Mesothelial cell of epicardium (in vitro differentiated cells): ENCODE measurements around the gene UBR4. TPM values are rescaled to one million over a fixed set of nuclear protein-coding genes. Genes with fewer than 3 reads are reported as not detected.

Source experiments
- DNase-seq, 2 experiments: peaks; one replicate each; pipeline ENCODE4 v3.0.0; 2021; ENCODE audit warnings: low spot score in 2 of 2; ENCODE audit not compliant: unreplicated experiment in 2 of 2
- H3K27ac Mint-ChIP-seq: 2 replicates; pipeline ENCODE4 v1.8.0; 2021; ENCODE audit warnings: mixed read lengths
- H3K27me3 Mint-ChIP-seq: 2 replicates; pipeline ENCODE4 v1.8.0; 2021; ENCODE audit warnings: low read depth, mixed read lengths
- H3K36me3 Mint-ChIP-seq: 2 replicates; pipeline ENCODE4 v1.8.0; 2021; ENCODE audit warnings: mixed read lengths
- H3K4me1 Mint-ChIP-seq: 2 replicates; pipeline ENCODE4 v1.8.0; 2021; ENCODE audit warnings: mixed read lengths
- H3K4me3 Mint-ChIP-seq: 2 replicates; pipeline ENCODE4 v1.8.0; 2021; ENCODE audit warnings: mild to moderate bottlenecking, moderate library complexity, mixed read lengths
- H3K9me3 Mint-ChIP-seq: 2 replicates; pipeline ENCODE4 v1.8.0; 2021; ENCODE audit warnings: mixed read lengths
- CTCF ChIP-seq: fragments of 200-600 bp; sonication (generic); IDR thresholded peaks from one replicate; pipeline ENCODE4 v1.5.0; 2021; ENCODE audit warnings: antibody characterized with exemption; ENCODE audit not compliant: unreplicated experiment
- total RNA-seq: library from RNA; stranded (reverse); gene quantifications from 3 replicates; pipeline ENCODE4 v1.2.1, GENCODE V29; 2021

The UBR4 gene
- total RNA-seq, 1 donor from 2014 or later: 222 TPM

DNA sequence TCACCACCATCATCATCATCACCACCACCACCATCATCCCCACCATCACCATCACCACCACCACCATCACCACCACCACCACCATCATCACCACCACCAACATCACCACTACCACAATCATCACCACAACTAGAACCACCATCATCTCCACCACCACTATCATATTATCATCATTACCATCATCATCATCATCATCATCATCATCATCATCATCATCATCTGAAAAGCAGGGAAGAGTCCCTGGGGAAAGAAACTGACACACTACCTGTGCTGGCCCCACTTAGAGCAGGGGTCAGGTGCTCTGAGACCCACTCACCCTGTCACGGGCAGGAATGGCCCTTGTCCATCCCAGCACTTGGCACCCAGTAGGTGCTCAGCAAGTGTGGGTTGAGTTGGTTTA is 148.7 kb downstream of the UBR4 start:
- DNase-seq: no peak
- Mint-ChIP-seq H3K4me3 (no peak overlapping the region), H3K27ac (peak overlapping the region; percentile 10), H3K4me1 (no peaks in the 10 kb centered on the region), H3K36me3 (peaks cover 3% of the 10 kb centered on the region), H3K9me3 (peaks cover 5% of the 10 kb centered on the region), H3K27me3 (peaks cover 7% of the 10 kb centered on the region)
- no peak for TF ChIP-seq CTCF

- Mint-ChIP-seq H3K4me1 (no peaks in the 10 kb centered on the region), H3K4me3 (no peak overlapping the region), H3K27me3 (peaks cover 18% of the 10 kb centered on the region), H3K36me3 (peaks cover 3% of the 10 kb centered on the region), H3K27ac (no peak overlapping the region), H3K9me3 (peaks cover 5% of the 10 kb centered on the region)
- DNase-seq: no peak
- no peak for TF ChIP-seq CTCF
Observed at GRCh38 chr1:19059773-19060172, 150.3 kb downstream of the UBR4 start.

DNA sequence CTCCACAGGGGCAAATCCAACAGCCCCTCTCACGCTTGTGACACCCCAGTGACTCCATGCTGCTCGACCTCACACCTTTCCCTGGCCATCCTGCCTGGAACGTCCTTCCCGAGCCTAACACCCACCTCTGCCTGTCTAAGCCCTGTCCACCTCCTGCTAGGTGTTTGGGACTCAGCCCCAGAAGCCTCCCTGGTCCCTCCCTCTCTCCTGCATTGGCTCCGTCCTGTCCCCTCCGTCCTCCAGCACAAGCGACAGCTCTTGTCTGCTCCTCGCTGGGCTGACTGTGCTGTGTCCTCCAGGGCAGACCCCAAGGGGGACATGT is 151.6 kb downstream of the UBR4 start:
- Mint-ChIP-seq H3K4me1 (no peaks in the 10 kb centered on the region), H3K9me3 (peaks cover 5% of the 10 kb centered on the region), H3K27me3 (peaks cover 25% of the 10 kb centered on the region), H3K36me3 (peaks cover 3% of the 10 kb centered on the region), H3K4me3 (no peak overlapping the region), H3K27ac (no peak overlapping the region)
- TF ChIP-seq CTCF: no peak
- DNase-seq: no peak

DNA sequence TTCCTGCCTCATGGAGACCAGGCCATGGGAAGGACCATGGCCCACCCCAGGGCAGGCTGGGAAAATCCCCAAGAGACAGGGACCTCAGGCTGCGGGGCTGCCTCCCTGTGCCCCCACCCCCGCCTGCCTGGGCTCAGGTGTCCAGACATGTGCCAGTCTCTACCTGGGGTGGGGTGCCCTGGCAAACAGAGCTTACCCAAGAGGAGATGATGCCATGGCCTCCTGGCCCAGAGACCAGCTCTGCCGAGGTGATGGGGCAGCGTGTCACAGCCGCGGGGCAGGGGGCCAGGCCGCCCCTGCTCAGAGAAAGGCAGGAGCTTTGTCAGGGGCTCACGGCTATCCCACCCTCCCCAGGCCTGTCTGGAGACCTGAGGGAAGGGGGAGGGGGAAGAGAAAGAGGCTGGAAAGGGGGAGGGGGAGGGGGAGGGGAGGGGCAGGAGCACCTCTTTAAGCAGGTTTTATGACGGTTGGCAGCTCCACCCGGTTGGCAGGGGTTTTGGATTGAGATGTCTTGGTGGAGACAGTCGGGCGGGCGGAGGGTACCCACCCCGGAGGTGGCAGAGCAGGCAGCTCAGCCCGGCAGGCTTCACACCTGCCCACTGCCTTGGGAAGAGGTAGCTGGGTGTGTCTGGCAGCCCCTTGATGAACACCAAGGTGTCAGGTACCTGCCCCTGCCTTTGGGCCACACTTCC is 152.1 kb downstream of the UBR4 start:
- Mint-ChIP-seq H3K36me3 (peaks cover 3% of the 10 kb centered on the region), H3K27ac (no peak overlapping the region), H3K27me3 (peaks cover 27% of the 10 kb centered on the region), H3K4me1 (no peaks in the 10 kb centered on the region), H3K9me3 (peaks cover 5% of the 10 kb centered on the region), H3K4me3 (no peak overlapping the region)
- TF ChIP-seq CTCF: no peak
- DNase-seq: no peak

GRCh38 chr1:19057182-19057779 is 152.8 kb downstream of the UBR4 start:
- no peak for DNase-seq
- Mint-ChIP-seq H3K4me1 (no peaks in the 10 kb centered on the region), H3K27ac (no peak overlapping the region), H3K27me3 (peaks cover 32% of the 10 kb centered on the region), H3K4me3 (no peak overlapping the region), H3K36me3 (peaks cover 3% of the 10 kb centered on the region), H3K9me3 (peaks cover 5% of the 10 kb centered on the region)
- TF ChIP-seq CTCF: no peak
